SH-SY5Y (cell line): ENCODE data around the gene FYTTD1.

Experiments
- GATA2 ChIP-seq: IDR thresholded peaks from 2 replicates; pipeline ENCODE4 v1.6.1; 2011; ENCODE audit warnings: mild to moderate bottlenecking, low read depth, low read length
- GATA3 ChIP-seq: IDR thresholded peaks from 2 replicates; pipeline ENCODE4 v1.6.1; 2011; ENCODE audit warnings: low read depth, mild to moderate bottlenecking, low read length, moderate library complexity

- no peak for TF ChIP-seq GATA2
- no peak for TF ChIP-seq GATA3
Observed at GRCh38 chr3:197782230-197782629, 32.5 kb downstream of the FYTTD1 start.
